ENCODE results near the gene ANKRD34A. TPM values are rescaled to one million over a fixed set of nuclear protein-coding genes. Genes with fewer than 3 reads are reported as not detected.

The ANKRD34A gene
- total and polyA plus RNA-seq, 2 of the 8 experiments (the other 6 are each of a cell fraction or from before 2014, with no cell fraction given): 0.15 to 0.20 TPM

DNA sequence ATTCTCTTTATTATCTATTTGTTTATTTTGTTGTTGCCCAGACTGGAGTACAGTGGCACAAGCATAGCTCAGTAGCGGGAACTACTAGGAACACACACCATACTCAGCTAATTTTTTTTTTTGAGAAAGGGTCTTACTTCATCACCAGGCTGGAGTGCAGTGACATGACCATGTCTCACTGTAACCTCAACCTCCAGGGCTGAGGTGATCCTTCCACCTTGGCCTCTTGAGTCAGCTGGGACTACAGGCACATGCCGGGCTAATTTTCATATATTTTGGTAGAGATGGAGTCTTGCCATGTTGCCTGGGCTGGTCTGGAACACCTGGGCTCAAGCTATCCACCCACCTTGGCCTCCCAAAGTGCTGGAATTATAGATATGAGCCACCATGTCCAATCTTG is 37.3 kb upstream of the ANKRD34A start:
- no peak overlapping the region for H4K91ac ChIP-seq (replicated peaks; ENCODE audit: insufficient read length, low read length)
- H2BK15ac ChIP-seq (ENCODE audit: low read length): no peak overlapping the region
- no peak overlapping the region for H3K56ac ChIP-seq (replicated peaks; ENCODE audit: insufficient read length, low read depth, low read length)
- peaks cover 7% of the 10 kb centered on the region for H3K23me2 ChIP-seq (ENCODE audit: low read depth, low read length)
- no peak overlapping the region for H4K5ac ChIP-seq (ENCODE audit: insufficient read length, low read depth, low read length)
- H3K9ac ChIP-seq (replicated peaks in 1 of 4; ENCODE audit: extremely low read depth in 1 of 4, low read depth in 3 of 4, low read length in 3 of 4): no peak overlapping the region
- no peak overlapping the region for H2AK5ac ChIP-seq (ENCODE audit: low read depth, low read length)
- H2BK5ac ChIP-seq (ENCODE audit: low read depth, low read length): no peak overlapping the region
- no peak overlapping the region for H2BK120ac ChIP-seq (replicated peaks; ENCODE audit: low read depth, low read length)
- peaks cover 0 to 8% (median 6%) of the 10 kb centered on the region in 4 experiments; a peak in 3 of 7 replicates for H3K4me1 ChIP-seq (replicated peaks in 1 of 4; ENCODE audit: control insufficient read depth in 3 of 4, insufficient read depth in 4 of 4, low read length in 3 of 4)
- no peak overlapping the region for H2AFZ ChIP-seq (ENCODE audit: low read length)
- ChIA-PET CTCF (ENCODE audit: partially characterized antibody) (interaction anchor here (0.7 to 4.5 kb wide), 2 partner anchors 23 to 107 kb away, joined by 4 to 40 read pairs; no protein-coding TSS in a partner anchor), POLR2A (ENCODE audit: partially characterized antibody) (interaction anchor here (0.8 to 1.2 kb wide), 3 partner anchors 12 to 33 kb away, joined by 3 to 5 read pairs (median 3); no protein-coding TSS in a partner anchor)
- no peak overlapping the region for H3K4me2 ChIP-seq (ENCODE audit: insufficient read depth in 1 of 2, low read depth in 2 of 2, low read length in 2 of 2)
- FAIRE-seq: no peak
- no peak for DNase-seq (ENCODE audit: low read depth in 1 of 2, low spot score in 2 of 2)
- H3K79me1 ChIP-seq (ENCODE audit: low read depth, low read length): no peaks in the 10 kb centered on the region
- no peaks in the 10 kb centered on the region for H4K20me1 ChIP-seq (replicated peaks in 1 of 2; ENCODE audit: control insufficient read depth in 1 of 2, insufficient read depth in 2 of 2, low read length in 2 of 2)
- no peak overlapping the region for H3K4me3 ChIP-seq (ENCODE audit: extremely low read depth in 1 of 4, insufficient read depth in 2 of 4, low read depth in 3 of 4, low read length in 4 of 4)
- H2BK20ac ChIP-seq (ENCODE audit: low read length): no peak overlapping the region
- no peak overlapping the region for H3K4ac ChIP-seq (replicated peaks; ENCODE audit: insufficient read length, low read depth, low read length)
- no peak overlapping the region for H2BK12ac ChIP-seq (ENCODE audit: low read depth, low read length)
- no peaks in the 10 kb centered on the region for H3K79me2 ChIP-seq (ENCODE audit: control insufficient read depth in 1 of 2, insufficient read depth in 2 of 2, low read length in 2 of 2)
- no peak overlapping the region for H4K8ac ChIP-seq (ENCODE audit: extremely low read depth, insufficient read depth, low read length)
- H3K36me3 ChIP-seq (ENCODE audit: control insufficient read depth in 2 of 4, insufficient read depth in 4 of 4, low read length in 3 of 4): no peaks in the 10 kb centered on the region
- 91% methylated on average over 2 of the region's 2 CpGs; no CpG with 5 or more reads in 1 of the 2 experiments for WGBS, 2 experiments (ENCODE audit: extremely low coverage in 1 of 2, insufficient coverage in 1 of 2, insufficient read length in 1 of 2, insufficient replicate concordance in 2 of 2, low coverage in 1 of 2, low lambda C conversion rate in 2 of 2, missing lambda C conversion rate in 1 of 2)
- no peak overlapping the region for H3K14ac ChIP-seq (ENCODE audit: insufficient read length)
- no peak overlapping the region for H3K18ac ChIP-seq (ENCODE audit: extremely low read depth, low read length)
- H3K23ac ChIP-seq (ENCODE audit: insufficient read length): no peak overlapping the region
- no peak overlapping the region for H3K27ac ChIP-seq (ENCODE audit: low read depth, low read length)
- H3K9me3 ChIP-seq (ENCODE audit: insufficient read depth in 2 of 2, low read depth in 1 of 2, low read length in 1 of 2): no peaks in the 10 kb centered on the region
- H3K27me3 ChIP-seq (replicated peaks in 1 of 4; ENCODE audit: control insufficient read depth in 3 of 4, extremely low read depth in 1 of 4, insufficient read depth in 3 of 4, low read length in 3 of 4): no peaks in the 10 kb centered on the region
- no peak for TF ChIP-seq CTBP2 (IDR thresholded peaks at IDR 0.05; ENCODE audit: borderline replicate concordance, insufficient read depth, insufficient read length, low read length)
- no peak for TF ChIP-seq MAFK (IDR thresholded peaks at IDR 0.05; ENCODE audit: low read depth, low read length)
- TF ChIP-seq BCL11A (IDR thresholded peaks at IDR 0.05; ENCODE audit: low read depth in 2 of 2, low read length in 2 of 2): no peak
- TF ChIP-seq GABPA (IDR thresholded peaks at IDR 0.05; ENCODE audit: borderline replicate concordance, insufficient read depth, low read length): no peak
- TF ChIP-seq SRF (IDR thresholded peaks at IDR 0.05; ENCODE audit: low read depth, low read length): no peak
- no peak for TF ChIP-seq KDM5A (IDR thresholded peaks at IDR 0.05; ENCODE audit: low read length)
- TF ChIP-seq CHD1 (IDR thresholded peaks at IDR 0.05; ENCODE audit: low read depth, low read length): no peak
- TF ChIP-seq, protein P1, sequence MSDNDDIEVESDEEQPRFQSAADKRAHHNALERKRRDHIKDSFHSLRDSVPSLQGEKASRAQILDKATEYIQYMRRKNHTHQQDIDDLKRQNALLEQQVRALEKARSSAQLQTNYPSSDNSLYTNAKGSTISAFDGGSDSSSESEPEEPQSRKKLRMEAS (IDR thresholded peaks at IDR 0.05): no peak
- TF ChIP-seq CREB1 (IDR thresholded peaks at IDR 0.05): no peak
- TF ChIP-seq SUZ12 (IDR thresholded peaks at IDR 0.05; ENCODE audit: low read length): no peak
- TF ChIP-seq HDAC6 (IDR thresholded peaks at IDR 0.05; ENCODE audit: low read depth, low read length): no peak
- no peak for TF ChIP-seq TBP (IDR thresholded peaks at IDR 0.05; ENCODE audit: low read depth, low read length)
- no peak for TF ChIP-seq ZNF274 (IDR thresholded peaks at IDR 0.05; ENCODE audit: borderline replicate concordance, extremely low read depth, low read length)
- no peak for TF ChIP-seq SP1 (IDR thresholded peaks at IDR 0.05; ENCODE audit: low read depth, low read length)
- no peak for TF ChIP-seq TCF12 (IDR thresholded peaks at IDR 0.05; ENCODE audit: low read depth, low read length)
- no peak for TF ChIP-seq GTF2F1 (IDR thresholded peaks at IDR 0.05; ENCODE audit: borderline replicate concordance, low read depth, low read length)

Measured in H1 (cell line).